Vagina (tissue), 2 donors: Measurements from ENCODE around the gene SDCCAG8.

Experiments used
- CTCF ChIP-seq, 3 experiments: fragments of 450-650 bp in 2 of 3; fragments of 200-600 bp in 1 of 3; sonication (generic) in 1 of 3; IDR thresholded peaks; one replicate each; pipeline ENCODE4 v1.5.1; 2017 to 2019; ENCODE audit warnings: antibody characterized with exemption in 3 of 3, mild to moderate bottlenecking in 2 of 3, moderate library complexity in 2 of 3
- POLR2A ChIP-seq, 2 donors: fragments of 450-650 bp; IDR thresholded peaks; one replicate each; pipeline ENCODE4 v1.6.1; 2017; ENCODE audit warnings: antibody characterized with exemption in 2 of 2, mild to moderate bottlenecking in 2 of 2, moderate library complexity in 2 of 2

DNA sequence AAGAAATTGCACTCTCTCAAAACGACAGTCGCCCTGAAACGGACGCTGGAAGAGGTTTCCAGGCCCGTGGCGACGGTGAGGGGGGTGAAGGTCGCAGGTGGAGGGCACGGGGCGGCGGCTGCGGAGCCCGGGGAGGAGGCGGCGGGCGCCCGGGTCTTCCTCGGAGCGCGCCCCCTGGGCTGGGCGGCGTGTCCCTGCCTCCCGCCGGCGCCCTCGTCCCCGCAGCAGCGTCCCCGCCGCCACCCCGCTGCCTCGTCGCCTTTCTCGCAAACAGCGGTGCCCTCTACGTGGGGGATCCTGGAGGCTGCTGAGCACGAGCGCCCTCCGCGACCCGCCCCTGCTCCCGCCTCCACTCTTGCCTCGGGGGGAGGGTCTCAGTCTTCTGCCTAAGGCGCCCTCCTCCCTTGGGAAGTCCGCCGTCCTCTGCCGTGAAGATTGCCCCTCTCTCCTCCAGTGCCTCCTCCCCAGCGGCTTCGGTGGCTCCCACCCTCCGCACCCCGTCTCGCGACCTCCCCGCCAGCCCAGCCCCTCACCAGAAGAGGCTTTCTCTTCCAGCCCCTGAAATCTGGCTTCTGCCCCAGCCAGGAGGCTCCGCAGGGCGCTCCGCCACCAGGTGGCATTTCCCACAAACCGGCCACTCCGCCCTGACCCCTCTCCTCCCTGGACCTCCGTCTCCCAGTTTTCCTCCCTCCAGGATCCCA, 227.4 kb downstream of the SDCCAG8 start:
- TF ChIP-seq CTCF (IDR thresholded peaks at IDR 0.05) (no peak), POLR2A (IDR thresholded peaks at IDR 0.05) (no peak)
